SK-N-SH treated with all-trans-retinoic acid at 6 μM for 48 hours (cell line): ENCODE results near the gene PNMA6F.

ENCODE experiments used
- ATAC-seq: fragments of 200-7000 bp; cut with Tn5 transposase; 3 replicates; pipeline ENCODE4 v1.9.1; 2020; ENCODE audit warnings: mild to moderate bottlenecking, moderate library complexity
- ARNTL ChIP-seq: fragments of 450-650 bp; formaldehyde crosslinking; IDR thresholded peaks from 2 replicates; pipeline ENCODE4 v1.5.0; 2020; ENCODE audit warnings: low read depth, mild to moderate bottlenecking, moderate library complexity, borderline replicate concordance
- BACH2 ChIP-seq: fragments of 250-450 bp; sonication (Bioruptor Pico); IDR thresholded peaks from 2 replicates; pipeline ENCODE4 v1.9.0; 2021; ENCODE audit warnings: mild to moderate bottlenecking, borderline replicate concordance
- CREB5 ChIP-seq: fragments of 250-450 bp; sonication (Bioruptor Pico); IDR thresholded peaks from 2 replicates; pipeline ENCODE4 v1.5.1; 2020; ENCODE audit warnings: low read depth, mild to moderate bottlenecking, moderate library complexity
- CSDC2 ChIP-seq: fragments of 250-450 bp; sonication (Bioruptor Pico); IDR thresholded peaks from 2 replicates; pipeline ENCODE4 v1.5.0; 2020; ENCODE audit warnings: mild to moderate bottlenecking, moderate library complexity
- CSRNP3 ChIP-seq: fragments of 250-450 bp; sonication (Bioruptor Pico); IDR thresholded peaks from 2 replicates; pipeline ENCODE4 v1.5.1; 2021; ENCODE audit warnings: mild to moderate bottlenecking, moderate library complexity
- ESRRG ChIP-seq: fragments of 250-450 bp; sonication (Bioruptor Pico); IDR thresholded peaks from 2 replicates; pipeline ENCODE4 v1.6.1; 2021; ENCODE audit warnings: mild to moderate bottlenecking
- GLIS3 ChIP-seq: fragments of 250-450 bp; sonication (Bioruptor Pico); IDR thresholded peaks from 2 replicates; pipeline ENCODE4 v1.5.0; 2020; ENCODE audit warnings: mild to moderate bottlenecking, moderate library complexity
- ISL1 ChIP-seq: fragments of 250-450 bp; sonication (Bioruptor Pico); IDR thresholded peaks from 2 replicates; pipeline ENCODE4 v2.1.2; 2022; ENCODE audit warnings: mild to moderate bottlenecking, moderate library complexity
- OSR1 ChIP-seq: fragments of 250-450 bp; sonication (Bioruptor Pico); IDR thresholded peaks from 2 replicates; pipeline ENCODE4 v1.8.0; 2022; ENCODE audit warnings: moderate library complexity, mild to moderate bottlenecking, inconsistent platforms
- PATZ1 ChIP-seq: fragments of 250-450 bp; sonication (Bioruptor Pico); IDR thresholded peaks from 2 replicates; pipeline ENCODE4 v1.8.0; 2020; ENCODE audit warnings: mild to moderate bottlenecking, moderate library complexity, borderline replicate concordance
- PPARA ChIP-seq: fragments of 250-450 bp; sonication (Bioruptor Pico); IDR thresholded peaks from 2 replicates; pipeline ENCODE4 v1.5.0; 2020; ENCODE audit warnings: mild to moderate bottlenecking, borderline replicate concordance
- RARB ChIP-seq: fragments of 250-450 bp; sonication (Bioruptor Pico); IDR thresholded peaks from 2 replicates; pipeline ENCODE4 v1.8.0; 2021; ENCODE audit warnings: mild to moderate bottlenecking, moderate library complexity
- SNAI2 ChIP-seq: fragments of 250-450 bp; sonication (Bioruptor Pico); IDR thresholded peaks from 2 replicates; pipeline ENCODE4 v1.5.0; 2020; ENCODE audit warnings: mild to moderate bottlenecking, moderate library complexity
- TCF4 ChIP-seq: fragments of 250-450 bp; sonication (Bioruptor Pico); IDR thresholded peaks from 2 replicates; pipeline ENCODE4 v1.8.0; 2021; ENCODE audit warnings: mild to moderate bottlenecking, moderate library complexity, borderline replicate concordance
- TSHZ2 ChIP-seq: fragments of 250-450 bp; sonication (Bioruptor Pico); IDR thresholded peaks from 2 replicates; pipeline ENCODE4 v1.5.0; 2020; ENCODE audit warnings: mild to moderate bottlenecking, moderate library complexity
- ZC3H10 ChIP-seq: fragments of 250-450 bp; sonication (Bioruptor Pico); IDR thresholded peaks from 2 replicates; pipeline ENCODE4 v1.5.1; 2021; ENCODE audit warnings: mild to moderate bottlenecking, moderate library complexity
- ZFP3 ChIP-seq: fragments of 250-450 bp; sonication (Bioruptor Pico); IDR thresholded peaks from 2 replicates; pipeline ENCODE4 v1.5.0; 2020; ENCODE audit warnings: mild to moderate bottlenecking, moderate library complexity
- ZFP30 ChIP-seq: fragments of 450-650 bp; formaldehyde crosslinking; IDR thresholded peaks from 2 replicates; pipeline ENCODE4 v1.5.0; 2022; ENCODE audit warnings: mild to moderate bottlenecking, moderate library complexity
- ZNF565 ChIP-seq: fragments of 450-650 bp; formaldehyde crosslinking; conservative IDR thresholded peaks from 2 replicates; pipeline ENCODE4 v1.5.0; 2020; ENCODE audit warnings: low read depth, mild to moderate bottlenecking, moderate library complexity
- ZNF70 ChIP-seq: fragments of 450-650 bp; formaldehyde crosslinking; IDR thresholded peaks from 2 replicates; pipeline ENCODE4 v1.5.0; 2020; ENCODE audit warnings: mild to moderate bottlenecking, moderate library complexity
- ZNF8 ChIP-seq: fragments of 450-650 bp; formaldehyde crosslinking; IDR thresholded peaks from 2 replicates; pipeline ENCODE4 v1.5.0; 2020; ENCODE audit warnings: mild to moderate bottlenecking, moderate library complexity

PNMA6F gene

GRCh38 chrX:153317996-153318722 lies 3.4 kb downstream of the PNMA6F start (continued):
- TF ChIP-seq CSDC2 (CRISPR knock-in tag) (no peak), ZNF70 (no peak), ESRRG (CRISPR knock-in tag) (no peak)

GRCh38 chrX:153317306-153317705 lies 4.3 kb downstream of the PNMA6F start:
- no peak for ATAC-seq
- TF ChIP-seq GLIS3 (CRISPR knock-in tag) (no peak), ZC3H10 (CRISPR knock-in tag) (no peak), CSRNP3 (CRISPR knock-in tag) (no peak), ZFP3 (CRISPR knock-in tag) (no peak), TCF4 (CRISPR knock-in tag) (no peak)

- TF ChIP-seq ISL1 (CRISPR knock-in tag) (no peak), CREB5 (CRISPR knock-in tag) (no peak), ZNF8 (no peak), ZNF70 (no peak), ESRRG (CRISPR knock-in tag) (no peak), PPARA (CRISPR knock-in tag) (no peak)
- TF ChIP-seq, all 23 proteins: peak for 0
- no peak for ATAC-seq
Measured at GRCh38 chrX:153312842-153313241, 8.7 kb downstream of the PNMA6F start.

GRCh38 chrX:153312041-153312440 lies 9.5 kb downstream of the PNMA6F start:
- TF ChIP-seq GLIS3 (CRISPR knock-in tag) = no peak
- TF ChIP-seq TSHZ2 (CRISPR knock-in tag) = no peak
- no peak for TF ChIP-seq RARB
- no peak for TF ChIP-seq ZNF70
- no peak for TF ChIP-seq BACH2
- TF ChIP-seq ZNF565 (CRISPR knock-in tag) = no peak
- no peak for TF ChIP-seq CSRNP3 (CRISPR knock-in tag)
- no peak for TF ChIP-seq ISL1 (CRISPR knock-in tag)
- TF ChIP-seq ZC3H10 (CRISPR knock-in tag) = no peak
- TF ChIP-seq OSR1 (CRISPR knock-in tag) = no peak
- TF ChIP-seq TCF4 (CRISPR knock-in tag) = no peak
- no peak for TF ChIP-seq CSDC2 (CRISPR knock-in tag)
- no peak for TF ChIP-seq ZFP30
- TF ChIP-seq CREB5 (CRISPR knock-in tag) = no peak

GRCh38 chrX:153310901-153311300 lies 10.7 kb downstream of the PNMA6F start:
- no peak for ATAC-seq
- TF ChIP-seq SNAI2 (CRISPR knock-in tag) = no peak
- TF ChIP-seq TSHZ2 (CRISPR knock-in tag) = no peak
- no peak for TF ChIP-seq CSDC2 (CRISPR knock-in tag)
- no peak for TF ChIP-seq PATZ1
- TF ChIP-seq BACH2 = no peak
- TF ChIP-seq ARNTL (CRISPR knock-in tag) = no peak

More at GRCh38 chrX:153312041-153312440, 9.5 kb downstream of the PNMA6F start:
- no peak for ATAC-seq
